IMR-90 (cell line): ENCODE measurements around the gene SRRM2. TPM values are rescaled to one million over a fixed set of nuclear protein-coding genes. Genes with fewer than 3 reads are reported as not detected.

Experiments
- ATAC-seq: fragments of 200-7000 bp; cut with Tn5 transposase; 2 replicates; pipeline ENCODE4 v1.9.1; 2020; ENCODE audit warnings: low read depth, mild to moderate bottlenecking, moderate library complexity
- BruUV-seq: library from RNA; stranded (reverse); fragments of 400-500 nt; replicated peaks from 2 replicates; lab custom pipeline; 2021; lab: Mats Ljungman, UMichigan
- CTCF ChIA-PET: fragments of 300-600 bp; formaldehyde crosslinking; extraction: SDS; loops from one replicate; lab custom pipeline; 2021; ENCODE audit warnings: antibody characterized with exemption; lab: Yijun Ruan, JAX
- POLR2A ChIA-PET: fragments of 300-600 bp; sonication (Branson Sonifier 250); formaldehyde crosslinking; loops from one replicate; lab custom pipeline; 2022; ENCODE audit warnings: antibody characterized with exemption; ENCODE audit not compliant: unreplicated experiment; lab: Charles Lee
- DNase-seq: peaks from one replicate; pipeline ENCODE4 v3.0.0; 2013
- H2AFZ ChIP-seq: replicated peaks from 2 replicates; pipeline ENCODE3; 2013; ENCODE audit warnings: low read length, mild to moderate bottlenecking; ENCODE audit not compliant: poor library complexity
- H2AK5ac ChIP-seq: 2 replicates; pipeline ENCODE4 v1.6.1; 2013; ENCODE audit warnings: low read depth, low read length, inconsistent platforms
- H2AK9ac ChIP-seq: replicated peaks from 2 replicates; pipeline ENCODE3; 2013; ENCODE audit warnings: mild to moderate bottlenecking, low read depth, low read length, moderate library complexity; ENCODE audit not compliant: poor library complexity
- H2BK120ac ChIP-seq: 2 replicates; pipeline ENCODE4 v1.6.1; 2013; ENCODE audit warnings: low read depth, low read length, inconsistent platforms
- H2BK15ac ChIP-seq: 3 replicates; pipeline ENCODE4 v1.6.1; 2013; ENCODE audit warnings: low read depth, low read length, inconsistent platforms
- H2BK20ac ChIP-seq: 2 replicates; pipeline ENCODE4 v1.6.1; 2013; ENCODE audit warnings: low read depth, mild to moderate bottlenecking, inconsistent platforms, low read length, moderate library complexity
- H2BK5ac ChIP-seq: 2 replicates; pipeline ENCODE4 v1.6.1; 2013; ENCODE audit warnings: mild to moderate bottlenecking, low read depth, low read length, inconsistent platforms; ENCODE audit not compliant: poor library complexity, severe bottlenecking
- H3K14ac ChIP-seq: replicated peaks from 2 replicates; pipeline ENCODE4 v1.6.1; 2013; ENCODE audit warnings: low read depth, low read length, inconsistent platforms
- H3K18ac ChIP-seq: 2 replicates; pipeline ENCODE4 v1.6.1; 2013; ENCODE audit warnings: low read depth, low read length, control low read depth
- H3K23ac ChIP-seq: 2 replicates; pipeline ENCODE4 v1.6.1; 2013; ENCODE audit warnings: low read depth, low read length, inconsistent platforms
- H3K27ac ChIP-seq: 2 replicates; pipeline ENCODE4 v1.5.1; 2013; ENCODE audit warnings: mild to moderate bottlenecking, control low read depth, low read length; ENCODE audit not compliant: insufficient read depth
- H3K27me3 ChIP-seq: 2 replicates; pipeline ENCODE4 v1.6.1; 2013; ENCODE audit warnings: low read length; ENCODE audit not compliant: control insufficient read depth, insufficient read depth
- H3K36me3 ChIP-seq: 2 replicates; pipeline ENCODE4 v1.6.1; 2013; ENCODE audit warnings: low read length, mixed read lengths; ENCODE audit not compliant: control insufficient read depth, insufficient read depth
- H3K4ac ChIP-seq: 2 replicates; pipeline ENCODE4 v1.6.1; 2013; ENCODE audit warnings: low read depth, low read length, inconsistent platforms
- H3K4me1 ChIP-seq: 2 replicates; pipeline ENCODE4 v1.6.1; 2013; ENCODE audit warnings: low read length, mixed read lengths; ENCODE audit not compliant: control insufficient read depth, insufficient read depth
- H3K4me2 ChIP-seq: 2 replicates; pipeline ENCODE4 v1.6.1; 2013; ENCODE audit warnings: low read depth, mild to moderate bottlenecking, control low read depth, low read length, moderate library complexity
- H3K4me3 ChIP-seq: 2 replicates; pipeline ENCODE4 v1.5.1; 2013; ENCODE audit warnings: low read depth, mild to moderate bottlenecking, control low read depth, low read length, moderate library complexity; ENCODE audit not compliant: insufficient read depth
- H3K56ac ChIP-seq: 2 replicates; pipeline ENCODE4 v1.6.1; 2013; ENCODE audit warnings: low read length, inconsistent platforms; ENCODE audit not compliant: insufficient read depth; ENCODE audit errors: extremely low read depth
- H3K79me1 ChIP-seq, 2 experiments: 2 replicates each; pipeline ENCODE4 v1.6.1; 2013; ENCODE audit warnings: low read length in 2 of 2, inconsistent platforms in 1 of 2, low read depth in 1 of 2
- H3K9ac ChIP-seq: 2 replicates; pipeline ENCODE4 v1.6.1; 2013; ENCODE audit warnings: low read depth, low read length, control low read depth
- H3K9me1 ChIP-seq: 2 replicates; pipeline ENCODE4 v1.6.1; 2013; ENCODE audit warnings: low read length, inconsistent platforms; ENCODE audit not compliant: insufficient read depth
- H3K9me3 ChIP-seq: 2 replicates; pipeline ENCODE4 v1.6.1; 2013; ENCODE audit warnings: low read length; ENCODE audit not compliant: control insufficient read depth, insufficient read depth
- H4K20me1 ChIP-seq: 2 replicates; pipeline ENCODE4 v1.6.1; 2013; ENCODE audit warnings: low read length, inconsistent platforms; ENCODE audit not compliant: insufficient read depth
- H4K5ac ChIP-seq: 2 replicates; pipeline ENCODE4 v1.6.1; 2013; ENCODE audit warnings: mild to moderate bottlenecking, low read depth, low read length, control low read depth
- H4K8ac ChIP-seq, 2 experiments: 2 replicates each; pipeline ENCODE4 v1.6.1; 2013; ENCODE audit warnings: low read depth in 2 of 2, low read length in 2 of 2, control low read depth in 1 of 2, inconsistent platforms in 1 of 2
- H4K91ac ChIP-seq: 2 replicates; pipeline ENCODE4 v1.6.1; 2013; ENCODE audit warnings: low read depth, low read length, inconsistent platforms; ENCODE audit not compliant: insufficient read depth
- CEBPB ChIP-seq: IDR thresholded peaks from 2 replicates; pipeline ENCODE4 v1.6.1; 2012; ENCODE audit warnings: low read depth, low read length, improper control_type of control experiment
- FOS ChIP-seq: fragments of 150-350 bp; IDR thresholded peaks from 2 replicates; pipeline ENCODE4 v1.6.1; 2016; ENCODE audit warnings: low read depth, low read length
- MAFK ChIP-seq: IDR thresholded peaks from 2 replicates; pipeline ENCODE4 v1.6.1; 2012; ENCODE audit warnings: low read depth, low read length, improper control_type of control experiment
- MAZ ChIP-seq: IDR thresholded peaks from 2 replicates; pipeline ENCODE4 v1.6.1; 2012; ENCODE audit warnings: low read depth, mild to moderate bottlenecking, low read length, improper control_type of control experiment, moderate library complexity, borderline replicate concordance
- NFE2L2 ChIP-seq: fragments of 150-350 bp; IDR thresholded peaks from 2 replicates; pipeline ENCODE4 v1.6.1; 2016; ENCODE audit warnings: low read depth, mild to moderate bottlenecking, low read length
- POLR2A ChIP-seq: IDR thresholded peaks from 2 replicates; pipeline ENCODE4 v1.6.1; 2012; ENCODE audit warnings: mild to moderate bottlenecking, low read depth, low read length
- RCOR1 ChIP-seq: IDR thresholded peaks from 2 replicates; pipeline ENCODE4 v1.6.1; 2012; ENCODE audit warnings: mild to moderate bottlenecking, low read length, improper control_type of control experiment; ENCODE audit not compliant: insufficient replicate concordance
- SMC3 ChIP-seq: fragments of 150-350 bp; IDR thresholded peaks from 2 replicates; pipeline ENCODE4 v1.6.1; 2016; ENCODE audit warnings: low read depth, mild to moderate bottlenecking, antibody characterized with exemption, low read length, moderate library complexity
- WGBS, 2 experiments: methylation state at CpG; one replicate each; pipeline versions ENCODE4 v1.1.5 to v1.1.7; 2013; ENCODE audit warnings: missing lambda C conversion rate in 2 of 2; ENCODE audit not compliant: insufficient read length in 1 of 2; ENCODE audit errors: extremely low coverage in 2 of 2; 5-methylcytosine and 5-hydroxymethylcytosine counted together
- dilution Hi-C: fragments of 300-500 bp; cut with HindIII; formaldehyde crosslinking; loops from one replicate; pipeline ENCODE4 v1.14.3; 2018; ENCODE audit warnings: low sequenced_read_pairs; ENCODE audit not compliant: unreplicated experiment
- in situ Hi-C: fragments of 300-500 bp; cut with MboI; formaldehyde crosslinking; loops from 3 replicates; pipeline ENCODE4 v1.14.3; 2019; ENCODE audit warnings: low sequenced_read_pairs, inconsistent platforms, mixed read lengths
- intact Hi-C: fragments of 100-400 bp; cut with micrococcal nuclease; formaldehyde crosslinking; loops from 2 replicates; pipeline ENCODE4 v1.10.0; 2022
- polyA plus RNA-seq, 3 experiments: library from polyadenylated mRNA; depleted of rRNA; stranded (reverse); fragments of >200 nt; gene quantifications; 2 replicates each; pipeline ENCODE4 v1.2.3, GENCODE V29; 2012; ENCODE audit warnings: low replicate concordance in 1 of 3
- total RNA-seq: library from RNA; depleted of rRNA; stranded (reverse); fragments of >200 nt; gene quantifications from 2 replicates; pipeline ENCODE4 v1.2.3, GENCODE V29; 2012
- TF ChIP-seq, protein P1 (sequence below): fragments of 150-350 bp; IDR thresholded peaks from 2 replicates; pipeline ENCODE4 v1.6.1; 2017; ENCODE audit warnings: mild to moderate bottlenecking, antibody characterized with exemption, low read length, low read depth

The SRRM2 gene
- total and polyA plus RNA-seq, 2 of the 4 experiments (the other 2 are of a cell fraction) = 20.3 to 300 TPM

DNA sequence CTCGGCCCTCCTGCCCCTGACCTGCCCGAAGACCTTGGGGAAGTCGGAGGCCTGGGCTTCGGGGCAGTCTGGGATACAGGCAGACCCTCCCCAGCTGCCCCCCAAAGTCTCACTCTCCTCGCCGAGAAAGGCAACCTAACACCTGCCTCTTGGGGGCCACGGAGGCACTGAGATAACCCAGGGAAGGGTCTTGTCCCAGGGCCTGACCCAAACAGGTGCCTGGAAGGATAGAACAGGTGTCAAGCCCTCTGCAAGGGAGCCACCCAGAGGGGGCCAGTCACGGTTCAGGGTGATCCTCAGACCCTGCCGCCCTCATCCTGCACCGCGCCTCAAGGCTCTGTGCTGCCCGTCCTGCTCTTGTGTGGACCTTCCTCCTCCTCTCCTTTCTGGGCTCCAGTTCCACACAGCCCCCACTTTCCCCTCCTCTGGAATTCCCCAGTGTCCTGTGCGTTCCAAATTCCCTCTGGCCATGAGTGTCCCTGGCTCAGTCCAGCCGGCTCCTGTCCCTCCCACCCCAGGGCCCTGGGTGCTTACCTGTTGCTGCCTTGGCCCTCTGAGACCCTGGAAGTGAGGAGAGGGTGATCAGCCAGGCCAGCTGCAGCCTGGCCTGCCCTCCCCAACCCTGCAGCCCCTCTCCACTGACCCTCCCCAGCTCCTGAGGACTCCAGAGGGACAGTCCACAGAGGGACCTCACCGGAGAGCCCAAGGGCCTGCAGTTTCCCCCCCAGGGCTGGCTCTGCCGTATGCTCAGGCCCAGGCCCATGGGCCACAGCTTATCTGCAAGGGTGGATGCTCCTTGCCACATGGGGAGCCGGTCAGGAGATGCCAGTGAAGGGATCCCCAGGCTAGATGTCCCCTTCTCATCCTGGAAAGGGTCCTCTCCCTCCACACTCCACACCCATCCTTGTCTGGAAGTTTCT is 36.2 kb upstream of the SRRM2 start:
- H3K4me1 ChIP-seq = no peaks in the 10 kb centered on the region
- H3K9me1 ChIP-seq = no peaks in the 10 kb centered on the region
- H3K27ac ChIP-seq = no peak overlapping the region
- WGBS, 2 experiments = 57% methylated on average over 10 of the region's 17 CpGs; no CpG with 5 or more reads in 1 of the 2 experiments
- H2AK5ac ChIP-seq = no peak overlapping the region
- H4K8ac ChIP-seq = no peak overlapping the region
- H2AFZ ChIP-seq = no peak overlapping the region
- H4K91ac ChIP-seq = no peak overlapping the region
- no peak overlapping the region for H3K4ac ChIP-seq
- no peaks in the 10 kb centered on the region for H3K79me1 ChIP-seq
- ATAC-seq = no peak
- H2BK15ac ChIP-seq = no peak overlapping the region
- H3K36me3 ChIP-seq = no peaks in the 10 kb centered on the region
- H3K14ac ChIP-seq = no peak overlapping the region
- CTCF ChIA-PET = interaction anchor here (0.6 kb wide), 1 partner anchor 165 kb away, joined by 5 read pairs; no protein-coding TSS in a partner anchor
- H4K20me1 ChIP-seq = peaks cover 4% of the 10 kb centered on the region
- no peak overlapping the region for H3K23ac ChIP-seq
- H3K9ac ChIP-seq = no peak overlapping the region
- no peak overlapping the region for H2AK9ac ChIP-seq
- H3K27me3 ChIP-seq = no peaks in the 10 kb centered on the region
- no TSS peak for BruUV-seq
- no peak overlapping the region for H2BK20ac ChIP-seq
- no peak overlapping the region for H4K5ac ChIP-seq
- no peak overlapping the region for H3K4me2 ChIP-seq
- in situ Hi-C loops (no loop called here), dilution Hi-C loops (no loop called here), intact Hi-C loops (no loop called here)
- H2BK120ac ChIP-seq = no peak overlapping the region
- no peak for DNase-seq
- H2BK5ac ChIP-seq = no peak overlapping the region
- TF ChIP-seq CEBPB (no peak), SMC3 (no peak), NFE2L2 (no peak), POLR2A (no peak), RCOR1 (no peak), MAZ (no peak), FOS (no peak), MAFK (no peak)
- TF ChIP-seq, protein P1, sequence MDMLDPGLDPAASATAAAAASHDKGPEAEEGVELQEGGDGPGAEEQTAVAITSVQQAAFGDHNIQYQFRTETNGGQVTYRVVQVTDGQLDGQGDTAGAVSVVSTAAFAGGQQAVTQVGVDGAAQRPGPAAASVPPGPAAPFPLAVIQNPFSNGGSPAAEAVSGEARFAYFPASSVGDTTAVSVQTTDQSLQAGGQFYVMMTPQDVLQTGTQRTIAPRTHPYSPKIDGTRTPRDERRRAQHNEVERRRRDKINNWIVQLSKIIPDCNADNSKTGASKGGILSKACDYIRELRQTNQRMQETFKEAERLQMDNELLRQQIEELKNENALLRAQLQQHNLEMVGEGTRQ = no peak
- no peak overlapping the region for H3K56ac ChIP-seq
- H3K4me3 ChIP-seq = no peak overlapping the region
- H3K18ac ChIP-seq = no peak overlapping the region
- H3K9me3 ChIP-seq = no peaks in the 10 kb centered on the region
- POLR2A ChIA-PET = no interaction called here
